Skin epidermis (tissue), 12 donors: ENCODE measurements around the gene CT45A7.
"Not testable (repeated sequence)": the region's sequence is repeated elsewhere in the genome, so short reads cannot be mapped to it uniquely, and the experiment has no call there.

ENCODE experiments used
- H3K27ac ChIP-seq, 21 experiments: fragments of 200-600 bp; sonication (generic) in 11 of 21; one replicate each; pipeline ENCODE4 v1.5.0; 2020; ENCODE audit warnings: mild to moderate bottlenecking in 3 of 21, inconsistent platforms in 2 of 21, moderate library complexity in 2 of 21
- H3K4me3 ChIP-seq, 7 experiments: fragments of 200-600 bp; sonication (generic) in 2 of 7; one replicate each; pipeline ENCODE4 v1.5.0; 2020; ENCODE audit warnings: inconsistent platforms in 2 of 7, mild to moderate bottlenecking in 2 of 7, moderate library complexity in 1 of 7

The CT45A7 gene

DNA sequence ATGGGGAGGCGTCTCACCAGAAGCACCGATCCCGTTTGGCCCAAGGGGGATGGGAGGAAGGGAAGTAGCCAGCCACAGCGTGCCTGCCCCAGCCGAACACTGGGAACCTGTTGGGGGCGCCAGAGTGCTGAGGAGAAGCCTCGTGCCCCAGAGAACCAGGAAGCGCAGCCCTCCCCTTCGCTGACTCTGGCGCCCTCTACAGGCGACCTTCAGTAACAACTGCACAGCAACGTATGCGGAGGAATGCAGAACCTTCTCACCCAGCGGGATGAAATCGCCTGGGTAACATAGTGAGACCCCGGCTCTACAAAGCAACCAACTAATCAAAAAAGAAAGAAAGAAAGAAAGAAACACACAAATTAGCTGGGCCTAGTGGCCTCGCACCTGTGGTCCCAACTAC, at the start of gene CT45A7:
Gene CT45A7, minus strand, starts transcription at position 101 of the 400 bp plus-strand sequence. CDS start 3,747 bp downstream, outside the sequence.
- not testable (repeated sequence) for H3K4me3 ChIP-seq, H3K27ac ChIP-seq

- H3K27ac ChIP-seq: not testable (repeated sequence)
These were observed 45.7 kb upstream of the CT45A7 start for GRCh38 chrX:135882741-135883140.

DNA sequence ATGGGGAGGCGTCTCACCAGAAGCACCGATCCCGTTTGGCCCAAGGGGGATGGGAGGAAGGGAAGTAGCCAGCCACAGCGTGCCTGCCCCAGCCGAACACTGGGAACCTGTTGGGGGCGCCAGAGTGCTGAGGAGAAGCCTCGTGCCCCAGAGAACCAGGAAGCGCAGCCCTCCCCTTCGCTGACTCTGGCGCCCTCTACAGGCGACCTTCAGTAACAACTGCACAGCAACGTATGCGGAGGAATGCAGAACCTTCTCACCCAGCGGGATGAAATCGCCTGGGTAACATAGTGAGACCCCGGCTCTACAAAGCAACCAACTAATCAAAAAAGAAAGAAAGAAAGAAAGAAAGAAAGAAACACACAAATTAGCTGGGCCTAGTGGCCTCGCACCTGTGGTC, 34.6 kb upstream of the CT45A7 start, which contains the start of gene CT45A9:
Gene CT45A9, minus strand, starts transcription at position 101 of the 400 bp plus-strand sequence. CDS start 3,751 bp downstream, outside the sequence.
- H3K27ac ChIP-seq, H3K4me3 ChIP-seq: not testable (repeated sequence)

More at GRCh38 chrX:135882741-135883140, 45.7 kb upstream of the CT45A7 start:
- not testable (repeated sequence) for H3K4me3 ChIP-seq

DNA sequence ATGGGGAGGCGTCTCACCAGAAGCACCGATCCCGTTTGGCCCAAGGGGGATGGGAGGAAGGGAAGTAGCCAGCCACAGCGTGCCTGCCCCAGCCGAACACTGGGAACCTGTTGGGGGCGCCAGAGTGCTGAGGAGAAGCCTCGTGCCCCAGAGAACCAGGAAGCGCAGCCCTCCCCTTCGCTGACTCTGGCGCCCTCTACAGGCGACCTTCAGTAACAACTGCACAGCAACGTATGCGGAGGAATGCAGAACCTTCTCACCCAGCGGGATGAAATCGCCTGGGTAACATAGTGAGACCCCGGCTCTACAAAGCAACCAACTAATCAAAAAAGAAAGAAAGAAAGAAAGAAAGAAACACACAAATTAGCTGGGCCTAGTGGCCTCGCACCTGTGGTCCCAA, 17.4 kb upstream of the CT45A7 start, which contains the start of gene CT45A8:
Gene CT45A8, minus strand, starts transcription at position 101 of the 400 bp plus-strand sequence. CDS start 3,755 bp downstream, outside the sequence.
- not testable (repeated sequence) for H3K4me3 ChIP-seq, H3K27ac ChIP-seq

- H3K27ac ChIP-seq: not testable (repeated sequence)
These were observed 17.2 kb downstream of the CT45A7 start, which contains the start of gene CT45A2 for GRCh38 chrX:135819912-135820311. CT45A2 (minus strand) TSS chrX:135820012; CDS start chrX:135816265, 3,747 bp downstream.

DNA sequence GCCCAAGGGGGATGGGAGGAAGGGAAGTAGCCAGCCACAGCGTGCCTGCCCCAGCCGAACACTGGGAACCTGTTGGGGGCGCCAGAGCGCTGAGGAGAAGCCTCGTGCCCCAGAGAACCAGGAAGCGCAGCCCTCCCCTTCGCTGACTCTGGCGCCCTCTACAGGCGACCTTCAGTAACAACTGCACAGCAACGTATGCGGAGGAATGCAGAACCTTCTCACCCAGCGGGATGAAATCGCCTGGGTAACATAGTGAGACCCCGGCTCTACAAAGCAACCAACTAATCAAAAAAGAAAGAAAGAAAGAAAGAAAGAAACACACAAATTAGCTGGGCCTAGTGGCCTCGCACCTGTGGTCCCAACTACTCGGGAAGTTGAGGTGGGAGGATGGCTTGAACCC, 34.4 kb downstream of the CT45A7 start, which contains the start of gene CT45A6:
Gene CT45A6, minus strand, starts transcription at position 101 of the 400 bp plus-strand sequence. CDS start 3,794 bp downstream, outside the sequence.
- not testable (repeated sequence) for H3K27ac ChIP-seq, H3K4me3 ChIP-seq

More at GRCh38 chrX:135819912-135820311, 17.2 kb downstream of the CT45A7 start, which contains the start of gene CT45A2:
- not testable (repeated sequence) for H3K4me3 ChIP-seq

DNA sequence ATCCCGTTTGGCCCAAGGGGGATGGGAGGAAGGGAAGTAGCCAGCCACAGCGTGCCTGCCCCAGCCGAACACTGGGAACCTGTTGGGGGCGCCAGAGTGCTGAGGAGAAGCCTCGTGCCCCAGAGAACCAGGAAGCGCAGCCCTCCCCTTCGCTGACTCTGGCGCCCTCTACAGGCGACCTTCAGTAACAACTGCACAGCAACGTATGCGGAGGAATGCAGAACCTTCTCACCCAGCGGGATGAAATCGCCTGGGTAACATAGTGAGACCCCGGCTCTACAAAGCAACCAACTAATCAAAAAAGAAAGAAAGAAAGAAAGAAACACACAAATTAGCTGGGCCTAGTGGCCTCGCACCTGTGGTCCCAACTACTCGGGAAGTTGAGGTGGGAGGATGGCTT, 51.7 kb downstream of the CT45A7 start, which contains the start of gene CT45A5:
Gene CT45A5, minus strand, starts transcription at position 101 of the 400 bp plus-strand sequence. CDS start 3,774 bp downstream, outside the sequence.
- not testable (repeated sequence) for H3K4me3 ChIP-seq, H3K27ac ChIP-seq
